Ovary (tissue), 3 donors: ENCODE data around the gene C9.

Experiments
- POLR2A ChIP-seq: fragments of 450-650 bp; IDR thresholded peaks from one replicate; pipeline ENCODE4 v1.6.1; 2017; ENCODE audit warnings: antibody characterized with exemption, mild to moderate bottlenecking, moderate library complexity
- TF ChIP-seq, protein P1 (sequence below), 3 donors: fragments of 450-650 bp in 2 of 3; fragments of 200-600 bp in 1 of 3; IDR thresholded peaks; one replicate each; pipeline versions ENCODE4 v1.5.1 to v1.8.0; 2016 to 2022; ENCODE audit warnings: antibody characterized with exemption in 3 of 3, mild to moderate bottlenecking in 1 of 3
- donor health status: DM: no; HTN: no; CAD: no.

DNA sequence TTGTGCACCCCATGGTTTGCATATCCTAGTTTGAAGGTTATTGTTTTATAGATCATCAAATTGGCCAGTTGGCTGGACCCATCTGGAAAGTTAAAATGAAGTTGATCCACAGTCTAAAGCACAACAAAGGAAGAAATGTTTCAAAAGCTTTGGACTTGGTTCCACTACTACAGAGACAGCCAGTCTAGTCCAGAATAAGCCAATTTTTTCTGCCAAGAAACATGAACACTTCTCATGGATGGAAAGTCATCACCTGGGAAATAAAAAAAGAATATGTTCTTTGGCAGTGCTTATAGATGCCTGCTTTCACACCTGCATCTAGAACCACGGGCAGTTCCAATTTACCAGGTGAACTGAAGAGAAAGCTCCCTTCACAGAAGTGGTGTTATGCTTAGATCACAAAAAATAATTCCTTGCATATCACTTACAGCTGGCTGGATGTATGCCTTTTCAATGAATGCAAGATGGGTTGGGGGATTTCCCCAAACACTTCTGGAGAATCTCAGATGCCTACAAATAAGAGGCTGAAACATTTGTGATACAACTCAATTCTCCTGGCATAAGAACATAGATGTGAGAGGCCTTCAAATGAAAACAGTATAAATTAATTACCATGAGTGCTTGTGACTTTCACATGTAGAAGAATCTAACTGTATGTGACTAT, 26.9 kb downstream of the C9 start:
- TF ChIP-seq, protein P1, sequence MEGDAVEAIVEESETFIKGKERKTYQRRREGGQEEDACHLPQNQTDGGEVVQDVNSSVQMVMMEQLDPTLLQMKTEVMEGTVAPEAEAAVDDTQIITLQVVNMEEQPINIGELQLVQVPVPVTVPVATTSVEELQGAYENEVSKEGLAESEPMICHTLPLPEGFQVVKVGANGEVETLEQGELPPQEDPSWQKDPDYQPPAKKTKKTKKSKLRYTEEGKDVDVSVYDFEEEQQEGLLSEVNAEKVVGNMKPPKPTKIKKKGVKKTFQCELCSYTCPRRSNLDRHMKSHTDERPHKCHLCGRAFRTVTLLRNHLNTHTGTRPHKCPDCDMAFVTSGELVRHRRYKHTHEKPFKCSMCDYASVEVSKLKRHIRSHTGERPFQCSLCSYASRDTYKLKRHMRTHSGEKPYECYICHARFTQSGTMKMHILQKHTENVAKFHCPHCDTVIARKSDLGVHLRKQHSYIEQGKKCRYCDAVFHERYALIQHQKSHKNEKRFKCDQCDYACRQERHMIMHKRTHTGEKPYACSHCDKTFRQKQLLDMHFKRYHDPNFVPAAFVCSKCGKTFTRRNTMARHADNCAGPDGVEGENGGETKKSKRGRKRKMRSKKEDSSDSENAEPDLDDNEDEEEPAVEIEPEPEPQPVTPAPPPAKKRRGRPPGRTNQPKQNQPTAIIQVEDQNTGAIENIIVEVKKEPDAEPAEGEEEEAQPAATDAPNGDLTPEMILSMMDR (IDR thresholded peaks at IDR 0.05) = no peak
- TF ChIP-seq POLR2A = no peak
